ENCODE measurements around the gene ZBTB49.

The ZBTB49 gene

DNA sequence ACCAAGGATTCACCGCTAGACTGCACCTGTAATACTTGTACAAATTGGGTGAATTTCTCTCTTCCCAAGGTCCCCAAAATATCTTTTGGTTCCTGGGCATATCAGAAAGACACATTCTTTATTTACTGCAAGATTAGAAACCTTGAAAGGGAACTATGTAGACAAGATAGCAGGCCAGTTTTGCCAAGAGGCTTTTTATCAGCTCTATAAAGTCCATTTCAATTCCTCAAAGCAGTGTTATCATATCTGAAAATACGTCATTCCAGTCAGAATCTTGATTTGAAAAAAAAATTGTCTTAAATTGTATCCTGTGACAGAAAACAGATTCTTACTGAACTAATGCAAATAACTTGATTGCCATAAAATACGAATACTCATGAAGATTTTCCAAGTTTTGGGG lies 59.8 kb downstream of the ZBTB49 start:
- Histone ChIP-seq H3K4me3 (ENCODE audit: low read depth, low read length) (no peak overlapping the region), H3K36me3 (replicated peaks) (no peaks in the 10 kb centered on the region), H3K27me3 (replicated peaks) (no peaks in the 10 kb centered on the region), H3K27ac (no peak overlapping the region)
- DNase-seq, result no peak
- in situ Hi-C loops (cut with HindIII; ENCODE audit: low pct_ligation_motif_present, low sequenced_read_pairs), result no loop called here
- TF ChIP-seq, protein P1, sequence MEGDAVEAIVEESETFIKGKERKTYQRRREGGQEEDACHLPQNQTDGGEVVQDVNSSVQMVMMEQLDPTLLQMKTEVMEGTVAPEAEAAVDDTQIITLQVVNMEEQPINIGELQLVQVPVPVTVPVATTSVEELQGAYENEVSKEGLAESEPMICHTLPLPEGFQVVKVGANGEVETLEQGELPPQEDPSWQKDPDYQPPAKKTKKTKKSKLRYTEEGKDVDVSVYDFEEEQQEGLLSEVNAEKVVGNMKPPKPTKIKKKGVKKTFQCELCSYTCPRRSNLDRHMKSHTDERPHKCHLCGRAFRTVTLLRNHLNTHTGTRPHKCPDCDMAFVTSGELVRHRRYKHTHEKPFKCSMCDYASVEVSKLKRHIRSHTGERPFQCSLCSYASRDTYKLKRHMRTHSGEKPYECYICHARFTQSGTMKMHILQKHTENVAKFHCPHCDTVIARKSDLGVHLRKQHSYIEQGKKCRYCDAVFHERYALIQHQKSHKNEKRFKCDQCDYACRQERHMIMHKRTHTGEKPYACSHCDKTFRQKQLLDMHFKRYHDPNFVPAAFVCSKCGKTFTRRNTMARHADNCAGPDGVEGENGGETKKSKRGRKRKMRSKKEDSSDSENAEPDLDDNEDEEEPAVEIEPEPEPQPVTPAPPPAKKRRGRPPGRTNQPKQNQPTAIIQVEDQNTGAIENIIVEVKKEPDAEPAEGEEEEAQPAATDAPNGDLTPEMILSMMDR (IDR thresholded peaks at IDR 0.05; ENCODE audit: low read depth, low read length, missing control alignments), result no peak

DNA sequence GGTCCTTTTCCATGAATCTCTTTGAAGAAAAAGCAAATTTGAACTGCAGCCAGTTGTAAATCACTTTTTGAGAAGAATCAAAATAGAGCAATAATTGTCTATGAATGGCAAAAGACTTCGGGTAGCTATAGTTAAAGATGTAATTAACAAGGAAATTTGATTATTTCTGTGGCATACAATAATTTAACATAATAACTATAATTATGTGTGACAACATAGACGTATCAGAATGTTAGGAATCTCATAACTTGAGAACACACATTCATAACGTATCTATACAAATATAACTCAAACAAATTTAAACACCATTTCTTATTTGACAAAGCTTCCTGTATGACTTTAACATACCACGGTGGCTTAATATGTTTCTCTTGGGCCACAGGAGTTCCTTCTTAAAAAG lies 60.9 kb downstream of the ZBTB49 start:
- Histone ChIP-seq H3K36me3 (replicated peaks) (no peaks in the 10 kb centered on the region), H3K27ac (no peak overlapping the region), H3K4me3 (ENCODE audit: low read depth, low read length) (no peak overlapping the region), H3K27me3 (replicated peaks) (peaks cover 2% of the 10 kb centered on the region)
- in situ Hi-C loops (cut with HindIII; ENCODE audit: low pct_ligation_motif_present, low sequenced_read_pairs), result no loop called here
- TF ChIP-seq, protein P1 (IDR thresholded peaks at IDR 0.05; ENCODE audit: low read depth, low read length, missing control alignments), result no peak
- no peak for DNase-seq

DNA sequence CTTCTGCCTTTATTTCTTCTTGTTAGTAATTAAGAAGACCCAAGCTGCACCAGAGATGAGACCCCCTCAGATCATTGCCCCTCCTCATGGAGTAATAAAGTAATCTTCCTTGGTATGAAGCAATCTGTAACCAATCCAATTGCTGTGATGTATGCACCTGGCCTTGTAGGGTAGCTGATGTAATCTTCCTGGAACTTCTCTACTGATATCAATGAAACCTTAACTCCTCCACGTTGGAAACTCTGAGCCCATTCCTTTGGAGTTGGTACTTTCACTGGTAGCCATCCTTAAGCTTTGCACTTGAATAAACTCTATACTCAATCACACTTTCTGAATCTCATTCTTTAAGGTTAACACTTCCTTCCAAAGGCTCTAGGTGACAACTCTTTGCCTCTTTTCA lies 65.3 kb downstream of the ZBTB49 start:
- in situ Hi-C loops (cut with HindIII; ENCODE audit: low pct_ligation_motif_present, low sequenced_read_pairs), result no loop called here
- H3K4me3 ChIP-seq (ENCODE audit: low read depth, low read length), result no peak overlapping the region
- no peaks in the 10 kb centered on the region for H3K36me3 ChIP-seq (replicated peaks)
- H3K27me3 ChIP-seq (replicated peaks), result peaks cover 2% of the 10 kb centered on the region
- DNase-seq, result no peak
- H3K27ac ChIP-seq, result no peak overlapping the region
- TF ChIP-seq, protein P1 (IDR thresholded peaks at IDR 0.05; ENCODE audit: low read depth, low read length, missing control alignments), result no peak

DNA sequence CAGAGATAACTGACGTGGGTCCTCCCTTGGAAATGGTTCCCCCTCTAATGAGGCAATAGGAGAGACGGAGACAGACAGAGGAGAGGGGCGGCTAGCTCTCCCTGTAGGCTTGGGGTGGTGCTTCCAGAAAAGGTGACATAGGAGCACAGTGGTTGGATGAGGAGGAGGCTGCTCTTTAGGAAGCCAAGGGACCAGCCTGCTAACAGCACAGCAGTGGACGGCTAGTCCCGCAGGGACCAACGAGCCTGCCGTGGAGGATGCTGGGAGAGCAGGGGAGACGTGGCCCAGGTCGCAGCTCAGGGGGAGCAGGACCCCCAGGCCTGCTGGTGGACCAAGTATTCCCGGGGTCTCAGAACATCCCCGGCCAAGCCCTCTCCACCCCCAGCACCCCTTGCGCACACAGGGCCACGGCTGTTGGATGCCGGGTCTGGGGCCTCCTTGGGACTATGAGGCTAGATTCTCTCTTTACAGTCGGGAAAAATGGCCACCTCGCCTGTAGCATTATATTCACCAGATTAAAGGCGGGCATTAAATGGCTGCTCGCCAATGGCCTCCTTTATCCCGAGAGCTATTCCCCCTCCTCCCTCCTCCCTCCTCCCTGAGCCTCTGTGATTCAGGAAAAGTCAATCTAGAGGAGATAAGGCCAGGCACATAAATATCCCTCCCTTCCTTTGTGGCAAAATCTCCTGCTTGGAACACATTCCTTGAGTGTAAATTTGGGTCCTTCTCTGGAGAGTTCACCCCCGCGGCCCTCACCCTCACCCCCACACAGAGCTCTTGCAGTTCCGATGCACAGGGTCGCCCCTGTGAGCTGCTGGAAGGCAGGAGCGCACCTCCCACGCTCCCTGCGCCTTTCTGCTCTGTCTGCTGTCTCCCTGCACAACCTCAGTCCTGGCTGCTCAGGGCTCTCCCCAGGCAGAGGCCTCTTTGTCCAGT lies 66.3 kb downstream of the ZBTB49 start:
- TF ChIP-seq, protein P1 (IDR thresholded peaks at IDR 0.05; ENCODE audit: low read depth, low read length, missing control alignments), result no peak
- Histone ChIP-seq H3K27me3 (replicated peaks) (peaks cover 2% of the 10 kb centered on the region), H3K27ac (no peak overlapping the region), H3K36me3 (replicated peaks) (no peaks in the 10 kb centered on the region), H3K4me3 (ENCODE audit: low read depth, low read length) (no peak overlapping the region)
- DNase-seq, result no peak
- in situ Hi-C loops (cut with HindIII; ENCODE audit: low pct_ligation_motif_present, low sequenced_read_pairs), result no loop called here

DNA sequence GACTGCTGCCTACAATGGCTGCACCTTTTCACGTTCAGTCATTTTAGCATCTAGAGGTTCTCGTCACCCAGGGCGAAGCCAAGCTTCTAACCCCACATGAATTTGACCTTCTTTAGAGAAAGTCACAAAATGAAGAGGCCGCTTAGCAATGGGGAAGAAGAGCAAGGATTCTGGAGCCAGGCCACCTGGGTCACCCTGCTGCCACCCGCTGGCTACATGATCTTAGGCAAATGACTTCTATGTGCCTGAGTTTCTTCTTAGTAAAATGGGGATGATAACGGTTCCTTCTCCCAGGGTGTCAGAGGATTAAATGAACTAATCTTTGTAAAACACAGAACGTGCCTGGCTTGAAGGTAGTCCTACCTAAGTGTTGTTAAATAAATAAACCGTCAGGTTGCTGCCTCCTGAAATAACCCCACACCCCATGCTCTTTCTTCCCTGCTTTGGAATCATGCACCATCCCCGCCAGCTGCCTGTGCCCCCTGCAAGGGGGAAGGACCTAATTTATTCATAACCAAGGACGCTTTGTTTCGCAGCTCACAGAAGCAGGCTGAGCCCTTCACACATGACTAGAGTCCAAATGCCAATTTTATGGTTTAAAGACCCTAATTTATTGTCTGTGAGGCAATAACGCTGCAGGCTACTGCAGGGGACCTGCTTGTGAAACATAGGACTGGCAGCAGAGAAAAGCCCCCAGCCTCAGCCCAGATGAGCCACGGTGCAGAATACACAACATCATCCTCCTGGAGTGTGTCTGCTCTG lies 68.2 kb downstream of the ZBTB49 start:
- DNase-seq, result no peak
- no peak overlapping the region for H3K4me3 ChIP-seq (ENCODE audit: low read depth, low read length)
- no peak overlapping the region for H3K27ac ChIP-seq
- H3K36me3 ChIP-seq (replicated peaks), result no peaks in the 10 kb centered on the region
- TF ChIP-seq, protein P1 (IDR thresholded peaks at IDR 0.05; ENCODE audit: low read depth, low read length, missing control alignments), result no peak
- in situ Hi-C loops (cut with HindIII; ENCODE audit: low pct_ligation_motif_present, low sequenced_read_pairs), result no loop called here
- peaks cover 2% of the 10 kb centered on the region for H3K27me3 ChIP-seq (replicated peaks)

All from brain microvascular endothelial cell (primary cell).